Activated CD4-positive, alpha-beta memory T cell treated with anti-CD3 and anti-CD28 coated beads for 36 hours (primary cell): ENCODE results near the gene ATP6V1A. TPM values are rescaled to one million over a fixed set of nuclear protein-coding genes. Genes with fewer than 3 reads are reported as not detected.
"Not testable (repeated sequence)": the region's sequence is repeated elsewhere in the genome, so short reads cannot be mapped to it uniquely, and the experiment has no call there.

Experiments used
- CTCF ChIA-PET: fragments of 350-600 bp; sonication (Branson Sonifier 250); formaldehyde crosslinking; loops from one replicate; lab custom pipeline; 2021; ENCODE audit warnings: antibody characterized with exemption, inconsistent platforms; lab: Charles Lee
- POLR2A ChIA-PET: fragments of 350-600 bp; sonication (Branson Sonifier 250); formaldehyde crosslinking; loops from one replicate; lab custom pipeline; 2021; ENCODE audit warnings: antibody characterized with exemption; lab: Charles Lee
- DNase-seq: peaks from one replicate; pipeline ENCODE4 v3.0.0-alpha.2; 2020
- H3K27ac Mint-ChIP-seq: one replicate; pipeline ENCODE4 v1.8.0; 2021; ENCODE audit warnings: mixed read lengths
- H3K27me3 Mint-ChIP-seq: one replicate; pipeline ENCODE4 v1.8.0; 2021; ENCODE audit warnings: mixed read lengths
- H3K36me3 Mint-ChIP-seq: one replicate; pipeline ENCODE4 v1.8.0; 2021; ENCODE audit warnings: mixed read lengths
- H3K4me1 Mint-ChIP-seq: one replicate; pipeline ENCODE4 v1.8.0; 2021; ENCODE audit warnings: low read depth, mixed read lengths
- H3K4me3 Mint-ChIP-seq: one replicate; pipeline ENCODE4 v1.8.0; 2021; ENCODE audit warnings: mild to moderate bottlenecking, mixed read lengths
- H3K9me3 Mint-ChIP-seq: one replicate; pipeline ENCODE4 v1.8.0; 2021; ENCODE audit warnings: mixed read lengths
- intact Hi-C: fragments of 100-400 bp; cut with micrococcal nuclease; formaldehyde crosslinking; loops from one replicate; pipeline ENCODE4 v1.15.1; 2023
- total RNA-seq, 2 experiments: library from RNA; stranded (reverse); gene quantifications; one replicate each; pipeline ENCODE4 v1.2.3, GENCODE V29; 2021

The ATP6V1A gene
- total RNA-seq, 2 experiments from 2014 or later: 43.5 to 45.4 TPM

GRCh38 chr3:113850391-113850790, 103.6 kb downstream of the ATP6V1A start:
- H3K9me3 Mint-ChIP-seq, DNase-seq, H3K27me3 Mint-ChIP-seq, H3K4me1 Mint-ChIP-seq, H3K27ac Mint-ChIP-seq, H3K4me3 Mint-ChIP-seq, H3K36me3 Mint-ChIP-seq, intact Hi-C loops, CTCF ChIA-PET, POLR2A ChIA-PET: not testable (repeated sequence)

- DNase-seq: no peak
- Mint-ChIP-seq H3K36me3 (no peaks in the 10 kb centered on the region), H3K4me1 (no peaks in the 10 kb centered on the region), H3K9me3 (no peaks in the 10 kb centered on the region), H3K27ac (no peak overlapping the region), H3K27me3 (no peaks in the 10 kb centered on the region), H3K4me3 (no peak overlapping the region)
- intact Hi-C loops: no loop called here
- ChIA-PET CTCF (no interaction called here), POLR2A (no interaction called here)
Measured at GRCh38 chr3:113852506-113852905, 105.7 kb downstream of the ATP6V1A start.

Other genes starting within 250 kb of the ATP6V1A start
- gene SPICE1, start 231.9 kb upstream of the ATP6V1A start, total RNA-seq: 10 to 100 TPM; 23.1 to 24.1 TPM
- 10 to 100 TPM; 11.3 TPM for gene SIDT1, start 214.5 kb upstream of the ATP6V1A start, total RNA-seq
- 10 to 100 TPM; 11.7 to 12.2 TPM for gene USF3, start 50.4 kb upstream of the ATP6V1A start, total RNA-seq
- 100 to 1,000 TPM; 112 to 113 TPM for gene NAA50, start 786 bp upstream of the ATP6V1A start, total RNA-seq
- 1 to 10 TPM in 1 of 2 experiments, under 1 TPM in 1; 0.64 to 1.2 TPM for gene GRAMD1C, start 91.8 kb downstream of the ATP6V1A start, total RNA-seq
- 1 to 10 TPM; 5.4 to 6.6 TPM for gene ZDHHC23, start 201.0 kb downstream of the ATP6V1A start, total RNA-seq